HG03520 (cell line): Measurements from ENCODE around the gene TCHP.
A peak's percentile ranks its signal among the peaks of the same experiment; 100 is the strongest.
"Not testable (repeated sequence)": the region's sequence is repeated elsewhere in the genome, so short reads cannot be mapped to it uniquely, and the experiment has no call there.

Source experiments
- ATAC-seq: cut with Tn5 transposase; IDR thresholded peaks from one replicate; pipeline ENCODE4 v1.9.1; 2021; ENCODE audit warnings: mild to moderate bottlenecking, moderate library complexity; ENCODE audit not compliant: unreplicated experiment

TCHP gene

DNA sequence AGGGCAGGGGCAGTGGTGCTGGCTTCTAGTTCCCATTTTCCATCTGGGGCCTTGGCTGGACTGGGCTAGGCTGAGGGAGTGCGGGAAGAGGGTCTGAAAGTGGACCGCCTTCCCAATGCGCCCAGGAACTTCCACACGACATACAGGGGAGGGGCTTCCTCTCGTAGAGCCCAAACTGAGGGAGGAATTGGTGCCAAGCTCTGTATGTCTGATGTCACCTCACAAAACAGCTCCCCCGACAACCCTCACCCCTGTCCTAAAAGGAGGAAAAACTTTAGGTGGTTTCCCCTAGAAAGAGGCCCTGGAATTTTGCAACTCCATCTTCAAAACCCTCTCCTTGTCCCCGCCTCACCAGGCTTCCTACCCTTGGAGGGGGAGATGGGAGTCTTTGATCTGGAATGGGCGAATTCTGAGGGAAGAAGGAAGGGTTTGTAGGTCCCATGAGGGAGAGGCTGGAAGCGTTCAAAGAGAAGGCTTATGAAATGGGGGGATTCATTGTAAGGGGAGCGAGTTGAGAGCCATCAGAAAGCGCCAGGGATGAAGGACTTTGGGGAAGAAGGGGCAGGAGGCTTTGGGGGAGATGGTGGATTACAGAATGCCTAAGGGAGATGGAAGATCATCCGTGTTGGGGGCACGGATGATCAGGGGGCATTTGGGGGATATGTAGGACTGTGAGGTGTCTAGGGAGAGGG is 20.6 kb upstream of the TCHP start:
- no peak for ATAC-seq

DNA sequence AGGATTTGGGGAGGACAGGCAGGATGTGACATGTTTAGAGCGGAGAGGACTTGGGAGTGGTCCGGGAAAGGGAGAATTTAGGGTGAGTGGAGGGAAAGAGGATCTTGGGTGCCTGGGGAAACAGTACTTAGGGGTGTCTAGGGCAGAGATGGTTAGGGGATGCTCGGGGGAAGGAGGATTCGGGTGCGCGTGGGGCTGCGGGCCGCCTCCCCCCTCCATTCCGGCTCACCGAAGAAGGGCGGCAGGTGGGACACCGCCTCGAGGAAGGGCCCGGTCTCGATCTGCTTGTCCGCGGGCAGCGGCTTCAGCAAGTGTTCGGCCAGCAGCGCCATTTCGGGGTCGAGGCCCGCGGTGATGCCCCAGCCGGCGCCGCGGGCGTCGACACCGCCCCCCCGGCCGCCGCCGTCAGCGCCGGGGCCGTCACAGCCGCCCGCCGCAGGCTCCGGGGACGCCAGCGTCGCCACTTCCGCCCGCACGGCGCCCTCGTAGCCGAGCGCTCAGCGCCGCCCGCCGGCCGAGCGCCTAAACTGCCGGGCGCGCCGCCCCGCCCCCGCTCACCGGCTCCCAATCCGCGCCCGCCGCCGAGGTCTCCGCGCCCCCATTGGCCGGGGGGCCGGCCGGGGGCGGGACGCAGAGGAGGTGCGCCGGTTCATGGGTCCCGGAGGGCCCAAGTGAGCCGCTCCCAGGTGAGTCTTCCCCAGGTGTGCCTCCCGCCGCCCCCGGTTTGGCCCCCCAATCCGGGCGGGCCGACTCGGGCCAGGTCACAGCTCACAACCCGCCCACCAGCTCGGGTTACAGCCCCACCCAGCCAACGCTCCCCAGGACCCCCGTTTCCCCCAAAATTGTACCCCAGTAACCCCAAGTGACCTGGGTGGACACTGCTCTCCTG is 19.8 kb upstream of the TCHP start, which contains the start of gene GLTP:
TSS of gene GLTP (minus strand) at position 499 of the 889 bp plus-strand sequence. CDS start at position 332, 167 bp downstream.
- ATAC-seq = peak; percentile 90

GRCh38 chr12:109880938-109881337 is 19.1 kb upstream of the TCHP start:
- no peak for ATAC-seq

DNA sequence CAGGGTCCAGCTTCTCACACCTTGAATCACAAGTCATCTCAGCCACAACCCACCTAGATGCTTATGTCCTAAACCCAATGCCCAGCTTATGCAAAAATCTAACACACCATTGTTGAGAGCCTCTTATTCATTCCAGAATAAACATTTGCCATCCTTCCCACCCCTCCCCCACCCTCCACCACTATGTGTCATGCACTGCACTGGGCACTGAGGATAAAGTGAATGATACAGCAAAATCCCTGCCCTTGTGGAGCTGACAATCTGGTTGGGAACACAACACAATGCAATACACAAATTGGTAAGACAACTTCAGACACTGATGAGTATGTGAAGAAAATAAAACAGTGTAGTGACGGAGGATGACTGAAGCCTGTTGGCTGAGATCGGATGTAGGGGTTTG is 18.3 kb upstream of the TCHP start:
- no peak for ATAC-seq

GRCh38 chr12:109883461-109883860 is 16.6 kb upstream of the TCHP start:
- ATAC-seq = no peak

DNA sequence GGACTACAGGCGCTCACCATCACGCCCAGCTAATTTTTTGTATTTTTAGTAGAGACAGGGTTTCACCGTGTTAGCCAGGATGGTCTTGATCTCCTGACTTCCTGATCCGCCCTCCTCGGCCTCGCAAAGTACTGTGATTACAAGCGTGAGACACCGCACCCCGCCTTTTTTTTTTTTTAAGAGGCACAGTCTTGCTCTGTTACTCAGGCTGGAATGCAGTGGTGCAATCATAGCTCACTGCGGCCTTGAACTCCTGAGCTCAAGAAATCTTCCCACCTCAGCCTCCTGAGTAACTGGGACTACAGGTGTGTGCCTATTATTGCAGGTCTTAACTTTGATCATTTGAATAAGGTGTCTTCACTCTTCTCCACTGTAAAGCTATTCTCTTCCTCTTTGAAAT is 14.5 kb upstream of the TCHP start:
- ATAC-seq = no peak

DNA sequence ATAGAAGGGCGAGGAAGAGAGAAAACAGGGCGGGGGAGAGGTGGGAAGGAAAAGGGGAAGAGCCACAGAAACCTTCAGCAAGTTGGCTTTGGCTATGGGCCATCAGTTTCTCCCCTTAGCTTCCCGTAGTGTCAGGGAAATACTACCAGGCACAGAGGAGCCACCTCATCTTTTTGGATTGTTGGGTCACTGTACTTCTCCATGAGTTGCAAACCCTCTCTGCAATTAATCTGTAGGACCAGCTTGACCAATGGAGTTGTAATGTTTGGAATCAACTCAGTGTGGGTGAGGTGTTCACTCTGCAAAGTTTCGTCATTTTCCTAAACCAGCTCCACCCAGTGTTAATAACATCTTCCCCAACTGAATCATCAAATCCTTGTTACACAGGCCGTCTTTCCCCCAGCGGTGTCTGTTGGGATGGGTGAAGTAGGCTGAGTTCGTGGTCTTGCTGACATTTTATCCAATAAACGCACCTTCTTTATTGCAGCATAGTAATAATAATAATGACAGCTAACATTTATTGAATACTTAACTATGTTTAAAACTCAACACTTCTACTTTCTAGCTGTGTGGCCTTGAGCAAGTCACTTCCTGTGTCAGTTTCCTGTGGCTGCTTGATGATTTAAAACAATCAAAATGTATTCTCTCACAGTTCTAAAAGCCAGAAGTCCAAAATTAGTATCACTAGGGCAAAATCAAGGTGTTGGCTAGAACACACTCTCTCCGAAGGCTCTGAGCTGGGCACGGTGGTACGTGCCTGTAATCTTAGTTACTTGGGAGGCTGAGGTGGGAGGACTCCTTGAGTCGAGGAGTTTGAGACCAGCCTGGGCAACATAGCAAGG is 11.7 kb upstream of the TCHP start:
- no peak for ATAC-seq

- ATAC-seq = no peak
Measured at GRCh38 chr12:109890620-109891170, 9.4 kb upstream of the TCHP start.

DNA sequence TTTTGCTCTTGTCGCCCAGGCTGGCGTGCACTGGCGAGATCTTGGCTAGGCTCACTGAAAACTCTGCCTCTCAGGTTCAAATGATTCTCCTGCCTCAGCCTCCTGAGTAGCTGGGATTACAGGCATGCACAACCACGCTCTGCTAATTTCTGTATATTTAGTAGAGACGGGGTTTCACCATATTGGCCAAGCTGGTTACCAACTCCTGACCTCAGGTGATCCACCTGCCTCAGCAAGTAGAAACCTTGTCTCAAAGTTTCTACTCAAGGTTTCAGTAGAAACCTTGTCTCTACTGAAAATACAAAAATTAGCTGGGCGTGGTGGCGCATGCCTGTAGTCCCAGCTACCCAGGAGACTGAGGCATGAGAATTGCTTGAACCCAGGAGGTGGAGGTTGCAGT is 8.3 kb upstream of the TCHP start:
- ATAC-seq = not testable (repeated sequence)

DNA sequence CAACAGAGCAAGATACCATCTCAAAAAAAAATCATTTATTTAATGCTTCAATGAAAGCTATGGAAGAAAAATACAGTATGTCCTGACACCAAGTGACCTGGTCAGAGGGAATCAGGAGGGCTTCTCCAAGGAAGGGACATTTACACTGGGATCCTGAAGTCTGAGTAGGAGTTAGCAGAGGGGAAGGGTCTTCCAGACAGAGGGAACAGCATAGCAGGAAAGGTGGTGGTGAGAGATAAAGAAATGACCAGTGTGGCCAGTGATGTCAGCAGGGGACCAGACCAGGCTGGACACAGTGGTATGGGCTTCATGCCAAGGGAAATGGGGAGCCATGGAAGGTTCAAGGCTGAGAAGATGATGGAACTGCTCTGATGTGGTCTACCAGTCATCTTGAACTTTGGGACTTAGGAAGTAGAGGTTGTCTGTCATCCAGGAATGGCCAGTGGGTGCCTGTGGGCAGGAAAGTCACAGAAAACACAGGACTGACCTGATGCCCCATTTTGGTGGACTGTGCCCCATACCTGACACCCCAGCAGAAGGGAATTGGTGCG is 7.8 kb upstream of the TCHP start:
- no peak for ATAC-seq

DNA sequence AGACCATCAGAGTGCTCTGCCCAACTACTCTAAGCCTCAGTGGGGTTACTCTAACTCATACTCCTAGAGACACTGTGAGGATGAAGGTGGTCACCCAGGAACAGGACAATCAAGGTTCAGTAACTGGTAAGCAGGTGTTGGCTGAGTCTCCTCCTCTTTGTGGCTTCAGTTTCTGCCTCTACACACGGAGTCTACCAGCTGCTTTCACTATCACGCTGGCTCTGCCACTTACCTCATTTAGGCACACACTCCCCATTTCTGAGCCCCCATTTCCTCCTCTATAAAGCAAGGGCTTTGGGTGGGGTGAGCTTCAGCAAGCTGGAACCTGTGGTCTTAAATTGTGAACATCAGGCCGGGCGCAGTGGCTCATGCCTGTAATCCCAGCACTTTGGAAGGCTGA is 7.3 kb upstream of the TCHP start:
- no peak for ATAC-seq

- no peak for ATAC-seq
Measured at GRCh38 chr12:109893261-109893995, 6.6 kb upstream of the TCHP start.

DNA sequence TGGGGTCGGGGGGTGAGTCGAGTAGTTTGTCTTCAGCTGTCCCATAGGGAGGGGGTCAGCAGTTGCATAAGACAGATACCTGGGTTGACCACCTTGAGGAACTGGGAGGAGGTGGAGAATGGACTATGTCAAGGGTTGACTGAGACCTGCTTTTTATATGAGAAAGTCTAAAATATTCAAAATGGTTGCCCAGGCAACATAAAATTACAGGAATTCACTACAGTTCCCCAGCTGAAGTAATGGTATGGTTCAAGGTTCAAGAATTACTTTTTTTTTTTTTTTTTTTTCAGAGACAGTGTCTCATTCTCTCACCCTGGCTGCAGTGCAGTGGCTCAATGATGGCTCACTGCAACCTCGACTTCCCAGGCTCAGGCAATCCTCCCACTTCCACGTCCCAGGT is 5.1 kb upstream of the TCHP start:
- ATAC-seq = no peak

GRCh38 chr12:109896188-109896587 is 3.9 kb upstream of the TCHP start:
- no peak for ATAC-seq

DNA sequence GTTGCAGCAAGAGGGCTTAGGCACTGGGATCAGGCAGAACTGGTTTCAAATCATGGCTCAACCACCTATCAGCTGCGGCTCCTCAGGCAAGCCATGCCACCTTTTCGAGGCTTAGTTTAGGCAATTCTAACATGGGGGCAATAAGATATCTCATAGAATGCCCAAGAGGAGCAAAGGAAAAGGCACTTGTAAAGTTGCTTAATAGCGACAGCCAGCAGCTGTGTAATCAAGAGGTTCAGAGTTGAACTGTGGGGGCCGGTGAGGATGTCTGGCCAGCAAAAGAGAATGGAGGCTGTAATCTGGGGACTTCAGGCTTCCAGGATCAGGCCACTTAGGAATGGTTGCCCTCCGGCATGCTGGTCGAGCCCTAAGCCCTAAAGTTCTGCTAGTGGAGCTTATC is 3.0 kb upstream of the TCHP start:
- ATAC-seq = no peak

GRCh38 chr12:109899345-109899744 is 729 bp upstream of the TCHP start:
- not testable (repeated sequence) for ATAC-seq

DNA sequence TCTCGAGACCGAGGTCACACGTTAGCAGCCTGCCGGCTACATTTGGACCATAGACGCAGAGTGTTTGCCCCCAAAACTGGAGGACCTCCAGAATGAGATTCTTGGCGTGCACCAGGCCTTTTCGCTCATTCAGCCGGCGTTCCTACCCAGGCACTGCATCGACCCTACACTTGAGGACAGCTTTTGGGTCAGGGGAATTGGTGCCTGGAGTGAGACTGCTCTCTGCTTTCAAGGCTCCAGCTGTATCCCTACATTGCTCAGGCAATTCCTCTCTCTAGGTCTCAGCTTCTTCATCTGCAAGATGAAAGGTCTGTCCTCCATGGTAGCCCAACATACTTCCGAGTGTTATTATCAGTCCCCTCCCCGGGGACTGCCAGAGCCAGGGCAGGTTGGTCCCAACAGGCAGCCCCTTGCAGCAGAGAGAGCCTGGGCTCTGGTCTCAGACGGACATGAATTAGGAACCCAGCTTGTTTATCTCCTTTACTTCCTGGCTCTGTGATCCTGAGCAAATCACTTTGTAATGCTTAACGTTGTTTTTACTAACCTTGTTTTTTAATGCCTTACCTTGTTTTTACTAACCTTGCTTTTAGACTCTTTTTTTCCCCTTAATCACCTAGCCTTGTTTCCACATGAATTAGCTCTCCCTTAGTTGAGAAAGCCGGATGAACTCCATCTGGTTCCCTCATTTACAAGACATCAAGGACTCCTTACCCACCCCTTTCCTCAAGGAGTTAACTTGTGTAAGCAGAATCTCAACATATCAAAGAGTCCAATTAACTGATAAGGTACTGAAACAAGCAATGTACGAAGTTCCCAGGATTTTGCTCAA is 892 bp downstream of the TCHP start:
- no peak for ATAC-seq

DNA sequence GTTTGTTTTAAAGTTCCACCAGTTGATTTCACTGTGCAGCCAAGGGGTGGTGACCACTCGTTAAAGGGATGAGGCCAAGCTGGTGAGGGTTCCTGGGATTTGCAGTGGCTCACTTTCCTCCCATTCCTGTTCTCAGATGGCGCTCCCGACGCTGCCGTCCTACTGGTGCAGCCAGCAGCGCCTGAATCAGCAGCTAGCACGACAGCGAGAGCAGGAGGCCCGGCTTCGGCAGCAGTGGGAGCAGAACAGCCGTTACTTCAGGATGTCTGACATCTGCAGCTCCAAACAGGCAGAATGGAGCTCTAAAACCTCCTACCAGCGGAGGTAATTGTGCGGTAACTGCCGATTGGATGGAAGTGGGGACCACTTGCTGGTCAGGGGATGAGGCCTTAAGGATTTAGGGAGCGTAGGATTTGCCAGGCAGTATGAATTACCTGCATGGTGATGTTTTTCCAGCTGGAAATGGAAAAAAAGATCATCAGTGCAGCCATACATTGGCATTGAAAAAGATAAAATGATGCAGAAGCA is 2.9 kb downstream of the TCHP start:
- no peak for ATAC-seq

DNA sequence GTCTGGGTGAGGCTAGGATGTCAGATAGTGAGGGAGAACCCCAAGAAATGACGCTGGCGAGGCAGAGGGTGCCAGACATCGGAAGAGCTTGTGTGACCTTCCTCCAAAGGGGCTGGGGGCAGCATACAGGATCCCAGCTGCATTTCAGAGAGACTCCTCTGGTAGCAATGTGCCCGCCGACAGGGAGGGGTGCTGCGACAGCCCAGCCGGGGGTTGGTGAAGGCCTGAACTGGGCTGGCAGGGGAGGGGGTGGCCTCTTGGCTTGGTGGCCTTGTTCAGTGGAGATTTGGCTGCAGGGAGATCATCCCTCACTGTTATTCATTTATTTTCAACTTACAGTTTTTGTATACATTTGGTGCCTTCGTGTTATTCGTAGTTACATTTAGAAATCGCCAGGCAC is 5.2 kb downstream of the TCHP start:
- no peak for ATAC-seq
